Naive thymus-derived CD4-positive, alpha-beta T cell (primary cell): ENCODE results near the gene CYBRD1. TPM values are rescaled to one million over a fixed set of nuclear protein-coding genes. Genes with fewer than 3 reads are reported as not detected.

Source experiments
- ATAC-seq: fragments of 150-1000 bp; cut with Tn5 transposase; 2 replicates; pipeline ENCODE4 v1.10.0; 2021; ENCODE audit warnings: mild to moderate bottlenecking, moderate library complexity
- CTCF ChIA-PET: fragments of 350-600 bp; sonication (Branson Sonifier 250); formaldehyde crosslinking; loops from one replicate; lab custom pipeline; 2021; ENCODE audit warnings: antibody characterized with exemption; lab: Charles Lee
- POLR2A ChIA-PET: fragments of 350-600 bp; sonication (Branson Sonifier 250); formaldehyde crosslinking; loops from one replicate; lab custom pipeline; 2021; ENCODE audit warnings: antibody characterized with exemption, inconsistent platforms; lab: Charles Lee
- DNase-seq, 9 donors: peaks; one replicate each; pipeline versions ENCODE4 v3.0.0 to v3.0.0-alpha.2; 2020 to 2022; ENCODE audit warnings: mixed read lengths in 1 of 9
- H3K27ac ChIP-seq: one replicate; pipeline ENCODE4 v1.7.0; 2013; ENCODE audit warnings: mild to moderate bottlenecking, low read depth, low read length, moderate library complexity
- H3K27me3 ChIP-seq, 2 donors: one replicate each; pipeline ENCODE4 v1.7.0; 2013; ENCODE audit warnings: low read length in 2 of 2, mild to moderate bottlenecking in 2 of 2, moderate library complexity in 2 of 2; ENCODE audit not compliant: control insufficient read depth in 2 of 2, insufficient read depth in 2 of 2
- H3K36me3 ChIP-seq, 3 experiments: 1 replicate in 2 of 3; 2 replicates in 1 of 3; pipeline ENCODE4 v1.7.0; 2013; ENCODE audit warnings: low read length in 3 of 3, mild to moderate bottlenecking in 3 of 3, moderate library complexity in 1 of 3; ENCODE audit not compliant: insufficient read depth in 3 of 3, control insufficient read depth in 2 of 3
- H3K4me1 ChIP-seq, 2 donors: one replicate each; pipeline ENCODE4 v1.7.0; 2013; ENCODE audit warnings: low read length in 2 of 2, mild to moderate bottlenecking in 2 of 2, moderate library complexity in 1 of 2; ENCODE audit not compliant: control insufficient read depth in 2 of 2, insufficient read depth in 2 of 2
- H3K4me3 ChIP-seq: 2 replicates; pipeline ENCODE4 v1.7.0; 2013; ENCODE audit warnings: mild to moderate bottlenecking, low read length
- H3K9me3 ChIP-seq, 3 experiments: 1 replicate in 2 of 3; 2 replicates in 1 of 3; pipeline ENCODE4 v1.7.0; 2013; ENCODE audit warnings: low read length in 3 of 3; ENCODE audit not compliant: control insufficient read depth in 2 of 3
- H3K27ac Mint-ChIP-seq, 9 donors: one replicate each; pipeline ENCODE4 v1.8.0; 2020 to 2022; ENCODE audit warnings: mixed read lengths in 9 of 9, mild to moderate bottlenecking in 8 of 9, moderate library complexity in 5 of 9, inconsistent platforms in 2 of 9
- H3K27me3 Mint-ChIP-seq, 5 donors: one replicate each; pipeline ENCODE4 v1.8.0; 2021 to 2022; ENCODE audit warnings: mixed read lengths in 5 of 5, mild to moderate bottlenecking in 1 of 5
- H3K36me3 Mint-ChIP-seq, 5 donors: one replicate each; pipeline ENCODE4 v1.8.0; 2020 to 2022; ENCODE audit warnings: mixed read lengths in 5 of 5, mild to moderate bottlenecking in 3 of 5, inconsistent platforms in 1 of 5
- H3K4me1 Mint-ChIP-seq, 7 donors: one replicate each; pipeline ENCODE4 v1.8.0; 2020 to 2022; ENCODE audit warnings: mixed read lengths in 7 of 7, mild to moderate bottlenecking in 3 of 7, inconsistent platforms in 1 of 7
- H3K4me3 Mint-ChIP-seq, 10 donors: one replicate each; pipeline ENCODE4 v1.8.0; 2020 to 2022; ENCODE audit warnings: mild to moderate bottlenecking in 10 of 10, mixed read lengths in 10 of 10, moderate library complexity in 6 of 10, inconsistent platforms in 2 of 10
- H3K9me3 Mint-ChIP-seq, 11 donors: one replicate each; pipeline ENCODE4 v1.8.0; 2020 to 2022; ENCODE audit warnings: mixed read lengths in 11 of 11, mild to moderate bottlenecking in 4 of 11, inconsistent platforms in 1 of 11, moderate library complexity in 1 of 11
- intact Hi-C, 2 donors: fragments of 100-400 bp; cut with micrococcal nuclease; formaldehyde crosslinking; loops; one replicate each; pipeline ENCODE4 v1.15.1; 2023
- polyA plus RNA-seq, 2 donors: library from polyadenylated mRNA; unstranded; fragments of 300-500 nt; fragmentation: Illumina TruSeq; gene quantifications; one replicate each; pipeline ENCODE4 v1.2.3, GENCODE V29; 2021
- total RNA-seq, 6 experiments: library from RNA in 5 of 6; stranded (reverse) in 5 of 6; gene quantifications; 1 replicate in 5 of 6; 2 replicates in 1 of 6; pipeline ENCODE4 v1.2.3 and lab custom pipeline; 2021 to 2026

CYBRD1 gene
- total RNA-seq = 10 to 100 TPM in 1 of 5 experiments, 1 to 10 TPM in 2, under 1 TPM in 2; 0.46 to 11.1 (median 1.8) TPM
- polyA plus RNA-seq = under 1 TPM in 1 of 2 donors, not detected in 1; 0.12 TPM
- total RNA-seq (lab: John Stamatoyannopoulos, UW) = not detected

DNA sequence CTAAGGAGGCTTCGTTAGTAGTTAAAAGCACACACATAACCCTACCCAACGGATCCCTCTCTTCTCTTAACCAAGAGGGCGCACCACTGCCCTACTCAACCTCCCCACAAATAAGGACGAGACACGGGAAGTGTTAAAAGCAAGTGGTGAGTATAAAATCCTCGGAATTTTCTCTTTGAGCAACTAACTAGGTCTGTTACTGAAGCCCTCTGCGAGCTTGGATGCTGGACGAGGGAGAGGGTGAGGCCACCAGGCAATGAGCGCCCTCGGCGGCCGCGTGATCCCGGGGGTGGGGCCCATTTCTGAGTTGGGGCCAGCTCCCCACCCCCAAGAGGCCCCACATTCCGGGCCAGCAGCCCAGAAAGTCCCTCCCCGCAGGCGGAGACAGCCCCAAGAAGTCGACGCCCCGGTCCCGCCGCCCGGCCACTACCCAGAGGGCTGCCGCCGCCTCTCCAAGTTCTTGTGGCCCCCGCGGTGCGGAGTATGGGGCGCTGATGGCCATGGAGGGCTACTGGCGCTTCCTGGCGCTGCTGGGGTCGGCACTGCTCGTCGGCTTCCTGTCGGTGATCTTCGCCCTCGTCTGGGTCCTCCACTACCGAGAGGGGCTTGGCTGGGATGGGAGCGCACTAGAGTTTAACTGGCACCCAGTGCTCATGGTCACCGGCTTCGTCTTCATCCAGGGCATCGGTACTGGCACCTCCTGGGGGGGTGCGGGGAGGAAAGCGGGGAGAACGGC lies at the start of gene CYBRD1:
CYBRD1 (plus strand) TSS at position 423 of the 736 bp plus-strand sequence; CDS start at position 495, 72 bp downstream.
- DNase-seq (peak in 1 of 9 donors; percentile 48), ATAC-seq (peak; percentile 43)
- Mint-ChIP-seq H3K4me1 (peaks cover 0 to 25% (median 12%) of the 10 kb centered on the region in 7 donors), H3K27ac (no peak within 1 kb of the TSS), H3K36me3 (peaks cover 0 to 6% (median 0%) of the 10 kb centered on the region in 5 donors), H3K27me3 (peaks cover 49 to 62% (median 55%) of the 10 kb centered on the region in 5 donors), H3K4me3 (peak within 1 kb of the TSS; percentile 48 to 90 (median 74)), H3K9me3 (peaks cover 0 to 1% (median 0%) of the 10 kb centered on the region in 11 donors)
- no peaks in the 10 kb centered on the region for H3K36me3 ChIP-seq
- H3K27me3 ChIP-seq = no peaks in the 10 kb centered on the region
- no peak within 1 kb of the TSS for H3K27ac ChIP-seq
- CTCF ChIA-PET = no interaction called here
- POLR2A ChIA-PET = no interaction called here
- no peaks in the 10 kb centered on the region for H3K4me1 ChIP-seq
- no peak within 1 kb of the TSS for H3K4me3 ChIP-seq
- intact Hi-C loops = no loop called here
- no peaks in the 10 kb centered on the region for H3K9me3 ChIP-seq

DNA sequence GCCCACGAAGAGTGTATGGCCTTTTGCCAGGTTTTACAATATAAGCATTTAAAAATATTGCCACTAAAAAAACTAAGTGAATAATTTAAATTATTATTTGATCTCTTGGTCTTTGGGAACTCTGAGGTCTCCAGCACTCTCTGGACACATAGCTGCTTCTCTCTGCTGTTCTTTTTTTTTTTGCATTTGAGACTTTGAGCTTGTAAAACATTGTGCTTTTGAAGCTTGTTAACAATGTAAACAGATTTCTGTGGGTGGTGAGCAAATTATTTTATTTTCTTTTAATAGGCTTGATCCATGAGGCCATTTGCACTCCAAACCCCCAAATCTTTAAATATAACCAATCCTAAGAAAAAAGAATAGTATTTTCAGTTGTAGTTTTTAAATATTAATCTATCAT lies 46.3 kb upstream of the CYBRD1 start:
- Mint-ChIP-seq H3K4me3 (no peak overlapping the region), H3K27ac (no peak overlapping the region), H3K4me1 (peaks cover 0 to 5% (median 0%) of the 10 kb centered on the region in 7 donors), H3K27me3 (no peaks in the 10 kb centered on the region), H3K36me3 (peaks cover 8 to 61% (median 40%) of the 10 kb centered on the region in 5 donors), H3K9me3 (no peaks in the 10 kb centered on the region)
- no peaks in the 10 kb centered on the region for H3K4me1 ChIP-seq
- H3K27me3 ChIP-seq = no peaks in the 10 kb centered on the region
- no peak overlapping the region for H3K4me3 ChIP-seq
- no peaks in the 10 kb centered on the region for H3K9me3 ChIP-seq
- intact Hi-C loops = no loop called here
- no peak overlapping the region for H3K27ac ChIP-seq
- CTCF ChIA-PET = no interaction called here
- H3K36me3 ChIP-seq = peaks cover 0 to 63% (median 12%) of the 10 kb centered on the region in 3 experiments
- POLR2A ChIA-PET = interaction anchor here (0.6 kb wide), 1 partner anchor 14 kb away, joined by 4 read pairs; no protein-coding TSS in a partner anchor
- ATAC-seq = no peak
- DNase-seq = no peak

- H3K4me1 Mint-ChIP-seq = peaks cover 0 to 5% (median 0%) of the 10 kb centered on the region in 7 donors
- no peak overlapping the region for H3K27ac Mint-ChIP-seq
- intact Hi-C loops = no loop called here
- Histone ChIP-seq H3K4me3 (no peak overlapping the region), H3K27me3 (no peaks in the 10 kb centered on the region), H3K9me3 (no peaks in the 10 kb centered on the region), H3K36me3 (peaks cover 0 to 69% (median 12%) of the 10 kb centered on the region in 3 experiments), H3K4me1 (no peaks in the 10 kb centered on the region), H3K27ac (no peak overlapping the region)
- ChIA-PET POLR2A (no interaction called here), CTCF (no interaction called here)
- no peaks in the 10 kb centered on the region for H3K9me3 Mint-ChIP-seq
- H3K36me3 Mint-ChIP-seq = peaks cover 12 to 70% (median 48%) of the 10 kb centered on the region in 5 donors
- no peaks in the 10 kb centered on the region for H3K27me3 Mint-ChIP-seq
- ATAC-seq (no peak), DNase-seq (no peak)
- no peak overlapping the region for H3K4me3 Mint-ChIP-seq
Observed at GRCh38 chr2:171478345-171478744, 43.9 kb upstream of the CYBRD1 start.

GRCh38 chr2:171479154-171479814 lies 43.0 kb upstream of the CYBRD1 start:
- intact Hi-C loops = no loop called here
- Histone ChIP-seq H3K4me3 (no peak overlapping the region), H3K27ac (no peak overlapping the region), H3K9me3 (no peaks in the 10 kb centered on the region), H3K36me3 (peaks cover 0 to 63% (median 9%) of the 10 kb centered on the region in 3 experiments), H3K4me1 (no peaks in the 10 kb centered on the region), H3K27me3 (no peaks in the 10 kb centered on the region)
- DNase-seq = no peak
- Mint-ChIP-seq H3K4me3 (no peak overlapping the region), H3K9me3 (no peaks in the 10 kb centered on the region), H3K27ac (no peak overlapping the region), H3K36me3 (peaks cover 11 to 64% (median 42%) of the 10 kb centered on the region in 5 donors), H3K4me1 (peaks cover 0 to 4% (median 0%) of the 10 kb centered on the region in 7 donors), H3K27me3 (no peaks in the 10 kb centered on the region)
- ATAC-seq = no peak
- POLR2A ChIA-PET = no interaction called here
- CTCF ChIA-PET = no interaction called here

- Histone ChIP-seq H3K27ac (no peak overlapping the region), H3K9me3 (no peaks in the 10 kb centered on the region), H3K27me3 (no peaks in the 10 kb centered on the region), H3K4me1 (no peaks in the 10 kb centered on the region), H3K36me3 (peaks cover 0 to 55% (median 3%) of the 10 kb centered on the region in 3 experiments), H3K4me3 (no peak overlapping the region)
- Mint-ChIP-seq H3K27me3 (no peaks in the 10 kb centered on the region), H3K4me1 (peaks cover 0 to 10% (median 6%) of the 10 kb centered on the region in 7 donors), H3K4me3 (no peak overlapping the region), H3K27ac (no peak overlapping the region), H3K9me3 (no peaks in the 10 kb centered on the region), H3K36me3 (peaks cover 6 to 65% (median 46%) of the 10 kb centered on the region in 5 donors)
- intact Hi-C loops = no loop called here
- DNase-seq (no peak), ATAC-seq (no peak)
- ChIA-PET POLR2A (no interaction called here), CTCF (no interaction called here)
Observed at GRCh38 chr2:171480908-171481307, 41.4 kb upstream of the CYBRD1 start.

GRCh38 chr2:171482308-171482707 lies 40.0 kb upstream of the CYBRD1 start:
- H3K4me1 ChIP-seq = no peaks in the 10 kb centered on the region
- H3K9me3 ChIP-seq = no peaks in the 10 kb centered on the region
- no peaks in the 10 kb centered on the region for H3K9me3 Mint-ChIP-seq
- H3K36me3 Mint-ChIP-seq = peaks cover 6 to 73% (median 57%) of the 10 kb centered on the region in 5 donors
- no peaks in the 10 kb centered on the region for H3K27me3 ChIP-seq
- intact Hi-C loops = no loop called here
- no peak overlapping the region for H3K4me3 Mint-ChIP-seq
- H3K36me3 ChIP-seq = peaks cover 0 to 46% (median 3%) of the 10 kb centered on the region in 3 experiments
- H3K27me3 Mint-ChIP-seq = no peaks in the 10 kb centered on the region
- no peak for DNase-seq
- no peak overlapping the region for H3K27ac ChIP-seq
- peak overlapping the region in 1 of 9 donors; percentile 25 for H3K27ac Mint-ChIP-seq
- H3K4me1 Mint-ChIP-seq = peaks cover 0 to 10% (median 6%) of the 10 kb centered on the region in 7 donors
- POLR2A ChIA-PET = interaction anchor here (0.6 kb wide), 1 partner anchor 211 kb away, joined by 4 read pairs; no protein-coding TSS in a partner anchor
- CTCF ChIA-PET = no interaction called here
- H3K4me3 ChIP-seq = no peak overlapping the region
- ATAC-seq = no peak
